Fibroblast of lung (primary cell): Measurements from ENCODE around the gene NRSN2.

Source experiments
- EZH2 ChIP-seq: IDR thresholded peaks from 2 replicates; pipeline ENCODE4 v1.5.1; 2012; ENCODE audit warnings: low read length, control low read depth, mild to moderate bottlenecking; ENCODE audit errors: missing control alignments
- TF ChIP-seq, protein P1 (sequence below), 2 donors: IDR thresholded peaks in 1 of 2; conservative IDR thresholded peaks in 1 of 2; 1 replicate in 1 of 2; 2 replicates in 1 of 2; pipeline ENCODE4 v1.5.1; 2011 to 2012; ENCODE audit warnings: low read length in 2 of 2, control low read depth in 1 of 2, inconsistent platforms in 1 of 2, low read depth in 1 of 2, mild to moderate bottlenecking in 1 of 2

DNA sequence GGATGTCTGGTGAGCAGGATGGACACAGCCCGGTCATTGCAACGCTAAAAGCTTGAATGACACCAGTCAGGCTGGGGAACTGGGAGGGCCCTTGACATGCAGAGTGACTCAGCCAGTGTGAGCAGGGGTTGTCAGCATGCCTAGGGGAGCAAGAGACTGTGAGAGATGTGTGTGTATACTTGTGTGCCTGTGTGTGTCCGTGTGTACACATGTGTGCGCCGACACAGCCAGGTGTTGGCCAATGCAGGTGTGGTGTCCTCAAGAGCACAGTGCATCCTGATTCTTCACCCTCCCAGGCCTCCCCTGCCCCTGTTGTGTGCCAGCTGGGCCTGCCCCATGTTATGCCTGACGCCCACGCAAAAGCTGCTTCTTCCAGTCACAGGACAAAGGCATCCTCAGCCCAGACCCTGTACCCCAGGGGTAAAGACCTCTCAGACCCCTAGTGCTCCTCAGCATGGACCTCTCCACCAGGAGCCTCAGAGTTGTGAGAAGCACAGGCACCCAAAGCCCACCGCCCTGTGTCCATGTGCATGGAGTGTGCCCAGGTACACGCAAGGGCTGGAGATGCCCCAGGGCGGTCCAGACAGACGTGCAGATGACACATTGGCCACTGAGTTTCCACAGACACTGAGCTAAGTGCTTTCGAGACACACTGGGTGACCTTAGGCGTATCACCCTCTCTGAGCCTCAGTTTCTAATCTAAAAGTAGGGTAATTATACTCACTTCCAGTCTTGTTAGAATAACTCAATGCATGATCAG, 16.6 kb downstream of the NRSN2 start:
- TF ChIP-seq, protein P1, sequence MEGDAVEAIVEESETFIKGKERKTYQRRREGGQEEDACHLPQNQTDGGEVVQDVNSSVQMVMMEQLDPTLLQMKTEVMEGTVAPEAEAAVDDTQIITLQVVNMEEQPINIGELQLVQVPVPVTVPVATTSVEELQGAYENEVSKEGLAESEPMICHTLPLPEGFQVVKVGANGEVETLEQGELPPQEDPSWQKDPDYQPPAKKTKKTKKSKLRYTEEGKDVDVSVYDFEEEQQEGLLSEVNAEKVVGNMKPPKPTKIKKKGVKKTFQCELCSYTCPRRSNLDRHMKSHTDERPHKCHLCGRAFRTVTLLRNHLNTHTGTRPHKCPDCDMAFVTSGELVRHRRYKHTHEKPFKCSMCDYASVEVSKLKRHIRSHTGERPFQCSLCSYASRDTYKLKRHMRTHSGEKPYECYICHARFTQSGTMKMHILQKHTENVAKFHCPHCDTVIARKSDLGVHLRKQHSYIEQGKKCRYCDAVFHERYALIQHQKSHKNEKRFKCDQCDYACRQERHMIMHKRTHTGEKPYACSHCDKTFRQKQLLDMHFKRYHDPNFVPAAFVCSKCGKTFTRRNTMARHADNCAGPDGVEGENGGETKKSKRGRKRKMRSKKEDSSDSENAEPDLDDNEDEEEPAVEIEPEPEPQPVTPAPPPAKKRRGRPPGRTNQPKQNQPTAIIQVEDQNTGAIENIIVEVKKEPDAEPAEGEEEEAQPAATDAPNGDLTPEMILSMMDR (conservative IDR thresholded peaks at IDR 0.05 in 1 of 2, IDR thresholded peaks at IDR 0.05 in 1 of 2; ENCODE audit: low read depth in 1 of 2, low read length in 2 of 2), result no peak
- TF ChIP-seq EZH2, result no peak
